BE2C (cell line): ENCODE results near the gene ZNF37A.
"Not testable (repeated sequence)": the region's sequence is repeated elsewhere in the genome, so short reads cannot be mapped to it uniquely, and the experiment has no call there.

Source experiments
- DNase-seq: peaks from one replicate; pipeline ENCODE4 v3.0.0-alpha.2; 2020
- H3K27me3 ChIP-seq: fragments of 250-450 bp; sonication (Bioruptor Pico); 2 replicates; pipeline ENCODE4 v1.5.1; 2020; ENCODE audit warnings: mild to moderate bottlenecking
- H3K36me3 ChIP-seq: fragments of 250-450 bp; sonication (Bioruptor Pico); 2 replicates; pipeline ENCODE4 v1.5.1; 2020; ENCODE audit warnings: mild to moderate bottlenecking
- H3K4me1 ChIP-seq: fragments of 250-450 bp; sonication (Bioruptor Pico); 2 replicates; pipeline ENCODE4 v1.5.1; 2020
- H3K4me3 ChIP-seq: 2 replicates; pipeline ENCODE4 v1.5.1; 2011; ENCODE audit warnings: low read depth, low read length
- H3K9me3 ChIP-seq: fragments of 250-450 bp; sonication (Bioruptor Pico); 2 replicates; pipeline ENCODE4 v1.5.1; 2020
- TF ChIP-seq, protein P1 (sequence below): IDR thresholded peaks from 2 replicates; pipeline ENCODE4 v1.5.1; 2012; ENCODE audit warnings: mild to moderate bottlenecking, low read depth, low read length

Gene ZNF37A

DNA sequence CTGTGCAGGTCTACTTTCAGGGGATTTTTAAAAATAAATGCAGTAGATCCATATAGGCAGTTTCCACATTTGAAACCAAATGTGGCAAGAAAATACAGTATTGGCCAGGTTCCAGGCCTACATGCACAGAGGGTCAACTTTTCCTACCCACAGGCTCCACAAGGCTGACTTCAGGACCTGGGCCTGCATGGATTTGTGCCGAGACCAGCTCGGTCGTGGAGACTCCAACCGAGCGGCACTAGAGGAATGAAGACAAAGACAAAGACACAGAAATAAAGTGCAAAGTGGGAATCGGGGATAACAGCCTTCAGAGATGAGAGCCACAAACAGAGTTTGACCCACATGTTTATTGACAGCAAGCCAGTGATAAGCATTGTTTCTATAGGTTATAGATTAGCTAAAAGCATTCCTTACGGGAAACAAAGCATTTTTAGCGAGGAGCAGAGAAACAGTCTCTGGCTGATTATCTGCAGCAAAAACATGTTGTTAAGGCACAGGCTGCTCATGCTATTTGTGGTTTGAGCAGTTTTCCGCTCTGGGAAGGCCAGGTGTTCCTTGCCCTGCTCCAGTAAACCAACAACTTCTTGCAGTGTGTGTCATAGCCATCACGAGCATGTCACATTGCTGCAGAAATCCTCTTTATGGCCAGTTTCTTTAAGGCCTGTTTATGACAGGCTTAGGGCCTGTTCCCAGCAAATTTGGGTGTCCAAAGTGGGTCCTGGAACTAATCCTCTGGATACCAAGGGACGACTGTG is 52.6 kb downstream of the ZNF37A start:
- Histone ChIP-seq H3K27me3 (no peaks in the 10 kb centered on the region), H3K4me1 (no peaks in the 10 kb centered on the region), H3K36me3 (no peaks in the 10 kb centered on the region), H3K9me3 (no peaks in the 10 kb centered on the region), H3K4me3 (no peak overlapping the region)
- no peak for DNase-seq
- TF ChIP-seq, protein P1, sequence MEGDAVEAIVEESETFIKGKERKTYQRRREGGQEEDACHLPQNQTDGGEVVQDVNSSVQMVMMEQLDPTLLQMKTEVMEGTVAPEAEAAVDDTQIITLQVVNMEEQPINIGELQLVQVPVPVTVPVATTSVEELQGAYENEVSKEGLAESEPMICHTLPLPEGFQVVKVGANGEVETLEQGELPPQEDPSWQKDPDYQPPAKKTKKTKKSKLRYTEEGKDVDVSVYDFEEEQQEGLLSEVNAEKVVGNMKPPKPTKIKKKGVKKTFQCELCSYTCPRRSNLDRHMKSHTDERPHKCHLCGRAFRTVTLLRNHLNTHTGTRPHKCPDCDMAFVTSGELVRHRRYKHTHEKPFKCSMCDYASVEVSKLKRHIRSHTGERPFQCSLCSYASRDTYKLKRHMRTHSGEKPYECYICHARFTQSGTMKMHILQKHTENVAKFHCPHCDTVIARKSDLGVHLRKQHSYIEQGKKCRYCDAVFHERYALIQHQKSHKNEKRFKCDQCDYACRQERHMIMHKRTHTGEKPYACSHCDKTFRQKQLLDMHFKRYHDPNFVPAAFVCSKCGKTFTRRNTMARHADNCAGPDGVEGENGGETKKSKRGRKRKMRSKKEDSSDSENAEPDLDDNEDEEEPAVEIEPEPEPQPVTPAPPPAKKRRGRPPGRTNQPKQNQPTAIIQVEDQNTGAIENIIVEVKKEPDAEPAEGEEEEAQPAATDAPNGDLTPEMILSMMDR = no peak

DNA sequence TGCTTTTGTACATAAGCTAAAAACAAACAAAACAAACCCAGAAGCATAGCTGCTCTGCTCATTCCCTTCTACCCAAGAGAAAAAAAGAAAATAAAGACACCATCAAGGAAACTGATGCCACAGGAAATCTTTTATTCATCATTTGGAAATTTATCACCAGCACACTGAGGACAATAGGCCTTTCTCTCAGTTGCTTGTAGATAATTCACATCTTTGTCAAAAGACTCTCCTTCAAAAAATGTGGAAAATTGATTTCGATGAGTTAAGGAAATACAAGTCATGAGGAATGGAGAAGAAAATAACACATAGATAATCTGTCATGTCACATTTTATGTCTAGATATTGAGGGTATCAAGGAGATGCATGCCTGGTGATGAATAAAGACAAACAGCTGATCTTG is 53.5 kb downstream of the ZNF37A start:
- DNase-seq = no peak
- Histone ChIP-seq H3K4me1 (no peaks in the 10 kb centered on the region), H3K27me3 (no peaks in the 10 kb centered on the region), H3K4me3 (no peak overlapping the region), H3K9me3 (no peaks in the 10 kb centered on the region), H3K36me3 (no peaks in the 10 kb centered on the region)
- TF ChIP-seq, protein P1 = no peak

DNA sequence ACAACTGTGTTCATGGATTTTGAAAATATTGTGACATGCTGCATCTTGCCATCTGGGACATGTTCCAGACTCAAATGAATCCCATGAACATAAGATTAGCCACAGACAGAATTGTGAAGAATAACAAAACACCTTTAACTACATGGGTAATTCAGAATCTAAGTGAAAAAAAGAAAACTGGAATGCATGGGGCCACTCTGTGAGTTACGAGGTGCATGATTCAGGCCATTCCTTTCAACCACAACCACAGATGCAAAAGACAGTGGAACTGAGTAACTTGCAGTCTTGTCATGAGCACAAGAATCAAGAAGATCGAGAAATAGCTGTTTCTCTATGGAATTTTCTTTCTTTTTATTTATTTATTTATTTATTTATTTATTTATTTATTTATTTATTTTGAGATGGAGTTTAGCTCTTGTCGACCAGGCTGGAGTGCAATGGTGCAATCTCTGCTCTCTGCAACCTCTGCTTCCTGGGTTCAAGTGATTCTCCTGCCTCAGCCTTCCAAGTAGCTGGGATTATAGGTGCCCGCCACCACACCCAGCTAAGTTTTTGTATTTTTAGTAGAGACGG is 56.8 kb downstream of the ZNF37A start:
- DNase-seq, H3K4me1 ChIP-seq, H3K9me3 ChIP-seq: not testable (repeated sequence)

GRCh38 chr10:38156416-38157269 is 62.5 kb downstream of the ZNF37A start:
- TF ChIP-seq, protein P1 = no peak
- Histone ChIP-seq H3K4me3 (no peak overlapping the region), H3K9me3 (no peaks in the 10 kb centered on the region), H3K27me3 (no peaks in the 10 kb centered on the region), H3K36me3 (no peaks in the 10 kb centered on the region), H3K4me1 (no peaks in the 10 kb centered on the region)
- no peak for DNase-seq

More for the DNA sequence above, 56.8 kb downstream of the ZNF37A start:
- not testable (repeated sequence) for H3K27me3 ChIP-seq, H3K4me3 ChIP-seq, H3K36me3 ChIP-seq

GRCh38 chr10:38157270-38157685 is 63.1 kb downstream of the ZNF37A start:
- Histone ChIP-seq H3K27me3 (no peaks in the 10 kb centered on the region), H3K4me1 (no peaks in the 10 kb centered on the region), H3K4me3 (no peak overlapping the region), H3K9me3 (no peaks in the 10 kb centered on the region), H3K36me3 (no peaks in the 10 kb centered on the region)
- TF ChIP-seq, protein P1 = no peak
- DNase-seq = no peak

- H3K4me3 ChIP-seq = no peak overlapping the region
- no peaks in the 10 kb centered on the region for H3K9me3 ChIP-seq
- no peaks in the 10 kb centered on the region for H3K36me3 ChIP-seq
- no peaks in the 10 kb centered on the region for H3K27me3 ChIP-seq
- H3K4me1 ChIP-seq = no peaks in the 10 kb centered on the region
- no peak for DNase-seq
- TF ChIP-seq, protein P1 = no peak
Measured at GRCh38 chr10:38159004-38159403, 64.9 kb downstream of the ZNF37A start.
